Skin epidermis (tissue), 12 donors: ENCODE data around the gene PUS7.
"Not testable (repeated sequence)": the region's sequence is repeated elsewhere in the genome, so short reads cannot be mapped to it uniquely, and the experiment has no call there.

Experiments
- H3K27ac ChIP-seq, 21 experiments: fragments of 200-600 bp; sonication (generic) in 11 of 21; one replicate each; pipeline ENCODE4 v1.5.0; 2020; ENCODE audit warnings: mild to moderate bottlenecking in 3 of 21, inconsistent platforms in 2 of 21, moderate library complexity in 2 of 21
- H3K4me3 ChIP-seq, 7 experiments: fragments of 200-600 bp; sonication (generic) in 2 of 7; one replicate each; pipeline ENCODE4 v1.5.0; 2020; ENCODE audit warnings: inconsistent platforms in 2 of 7, mild to moderate bottlenecking in 2 of 7, moderate library complexity in 1 of 7

The PUS7 gene

GRCh38 chr7:105454095-105454747 is 67.8 kb downstream of the PUS7 start:
- Histone ChIP-seq H3K27ac (peak overlapping the region in 9 of 21 experiments; percentile 17 to 44 (median 34)), H3K4me3 (no peak overlapping the region)

GRCh38 chr7:105452085-105452484 is 70.0 kb downstream of the PUS7 start:
- Histone ChIP-seq H3K27ac (no peak overlapping the region), H3K4me3 (no peak overlapping the region)

GRCh38 chr7:105450870-105451269 is 71.2 kb downstream of the PUS7 start:
- not testable (repeated sequence) for H3K27ac ChIP-seq, H3K4me3 ChIP-seq

GRCh38 chr7:105450177-105450861 is 71.8 kb downstream of the PUS7 start:
- H3K4me3 ChIP-seq, result no peak overlapping the region
- H3K27ac ChIP-seq, result peak overlapping the region in 1 of 21 experiments; percentile 94

- Histone ChIP-seq H3K27ac (peak overlapping the region in 7 of 21 experiments; percentile 13 to 94 (median 55)), H3K4me3 (no peak overlapping the region)
These were observed 73.9 kb downstream of the PUS7 start for GRCh38 chr7:105448181-105448580.

GRCh38 chr7:105444342-105444987 is 77.6 kb downstream of the PUS7 start:
- H3K27ac ChIP-seq, result peak overlapping the region in 1 of 21 experiments; percentile 16
- H3K4me3 ChIP-seq, result no peak overlapping the region

- H3K4me3 ChIP-seq, H3K27ac ChIP-seq: not testable (repeated sequence)
These were observed 79.9 kb downstream of the PUS7 start for GRCh38 chr7:105442214-105442613.

GRCh38 chr7:105439174-105439893 is 82.7 kb downstream of the PUS7 start:
- Histone ChIP-seq H3K27ac (peak overlapping the region in 18 of 21 experiments; percentile 14 to 80 (median 46)), H3K4me3 (no peak overlapping the region)

GRCh38 chr7:105438847-105439173 is 83.3 kb downstream of the PUS7 start:
- H3K27ac ChIP-seq, result peak overlapping the region in 13 of 21 experiments; percentile 12 to 80 (median 57)
- no peak overlapping the region for H3K4me3 ChIP-seq

GRCh38 chr7:105438254-105438653 is 83.8 kb downstream of the PUS7 start:
- peak overlapping the region in 2 of 21 experiments; percentile 12 to 77 for H3K27ac ChIP-seq
- no peak overlapping the region for H3K4me3 ChIP-seq

- H3K27ac ChIP-seq, H3K4me3 ChIP-seq: not testable (repeated sequence)
These were observed 84.7 kb downstream of the PUS7 start for GRCh38 chr7:105437356-105437755.

GRCh38 chr7:105429746-105430612 is 92.1 kb downstream of the PUS7 start:
- Histone ChIP-seq H3K27ac (no peak overlapping the region), H3K4me3 (no peak overlapping the region)

- Histone ChIP-seq H3K27ac (no peak overlapping the region), H3K4me3 (no peak overlapping the region)
These were observed 95.4 kb downstream of the PUS7 start for GRCh38 chr7:105426606-105427146.

- Histone ChIP-seq H3K27ac (no peak overlapping the region), H3K4me3 (no peak overlapping the region)
These were observed 98.1 kb downstream of the PUS7 start for GRCh38 chr7:105423987-105424386.

- Histone ChIP-seq H3K27ac (no peak overlapping the region), H3K4me3 (no peak overlapping the region)
These were observed 108.1 kb downstream of the PUS7 start for GRCh38 chr7:105413887-105414437.

GRCh38 chr7:105410774-105411173 is 111.3 kb downstream of the PUS7 start:
- H3K4me3 ChIP-seq, H3K27ac ChIP-seq: not testable (repeated sequence)

GRCh38 chr7:105409775-105410174 is 112.3 kb downstream of the PUS7 start:
- not testable (repeated sequence) for H3K4me3 ChIP-seq

GRCh38 chr7:105408791-105409410 is 113.2 kb downstream of the PUS7 start:
- H3K27ac ChIP-seq, result no peak overlapping the region
- H3K4me3 ChIP-seq, result no peak overlapping the region

More at GRCh38 chr7:105409775-105410174, 112.3 kb downstream of the PUS7 start:
- H3K27ac ChIP-seq, result not testable (repeated sequence)
